Renal cortical epithelial cell (primary cell): ENCODE results near the gene PSME1. TPM values are rescaled to one million over a fixed set of nuclear protein-coding genes. Genes with fewer than 3 reads are reported as not detected.
A peak's percentile ranks its signal among the peaks of the same experiment; 100 is the strongest.

Source experiments
- DNase-seq: peaks from one replicate; pipeline ENCODE4 v3.0.0-alpha.2; 2011; ENCODE audit warnings: low read depth
- total RNA-seq: library from RNA; depleted of rRNA; stranded (reverse); fragments of >200 nt; gene quantifications from 2 replicates; pipeline ENCODE4 v1.2.3, GENCODE V29; 2014

The PSME1 gene
- total RNA-seq, 1 donor from 2014 or later = 209 TPM

GRCh38 chr14:24146978-24147760 is 11.2 kb downstream of the PSME1 start, which contains the start of gene RNF31:
Gene RNF31 (plus strand): TSS chr14:24147498. CDS start chr14:24147699, 201 bp downstream.
- DNase-seq = peak; percentile 95

- DNase-seq = no peak
Observed at GRCh38 chr14:24147761-24148428, 11.9 kb downstream of the PSME1 start.

- no peak for DNase-seq
Observed at GRCh38 chr14:24149302-24149969, 13.4 kb downstream of the PSME1 start.

- no peak for DNase-seq
Observed at GRCh38 chr14:24150061-24150460, 14.1 kb downstream of the PSME1 start.

- no peak for DNase-seq
Observed at GRCh38 chr14:24150567-24150966, 14.6 kb downstream of the PSME1 start.

- no peak for DNase-seq
Observed at GRCh38 chr14:24150993-24151392, 15.0 kb downstream of the PSME1 start.

GRCh38 chr14:24151404-24152080 is 15.5 kb downstream of the PSME1 start:
- DNase-seq = no peak

- DNase-seq = no peak
Observed at GRCh38 chr14:24155100-24155499, 19.1 kb downstream of the PSME1 start.

GRCh38 chr14:24156840-24157239 is 20.8 kb downstream of the PSME1 start:
- no peak for DNase-seq

GRCh38 chr14:24157331-24157730 is 21.3 kb downstream of the PSME1 start:
- no peak for DNase-seq

GRCh38 chr14:24159777-24160498 is 23.9 kb downstream of the PSME1 start:
- no peak for DNase-seq

GRCh38 chr14:24160499-24160849 is 24.5 kb downstream of the PSME1 start:
- DNase-seq = no peak

GRCh38 chr14:24160850-24161804 is 25.1 kb downstream of the PSME1 start, which contains the start of gene IRF9:
Gene IRF9 (plus strand): TSS chr14:24161265. CDS start chr14:24162145, 880 bp downstream.
- peak; percentile 91 for DNase-seq

- no peak for DNase-seq
Observed at GRCh38 chr14:24162093-24162492, 26.1 kb downstream of the PSME1 start.

- no peak for DNase-seq
Observed at GRCh38 chr14:24164518-24164991, 28.6 kb downstream of the PSME1 start.

GRCh38 chr14:24165785-24166184 is 29.8 kb downstream of the PSME1 start:
- no peak for DNase-seq

- DNase-seq = no peak
Observed at GRCh38 chr14:24167469-24168114, 31.6 kb downstream of the PSME1 start.

GRCh38 chr14:24171422-24172260 is 35.6 kb downstream of the PSME1 start, which contains the start of gene REC8:
Gene REC8 (plus strand): TSS chr14:24172080. CDS start chr14:24172553, 473 bp downstream.
- DNase-seq = peak; percentile 93
